B cell (primary cell): Measurements from ENCODE around the gene RAB17. TPM values are rescaled to one million over a fixed set of nuclear protein-coding genes. Genes with fewer than 3 reads are reported as not detected.

Experiments
- ATAC-seq: fragments of 200-7000 bp; cut with Tn5 transposase; one replicate; pipeline ENCODE4 v1.10.0; 2021; ENCODE audit warnings: low read depth, mild to moderate bottlenecking, moderate number of reproducible peaks, moderate library complexity
- CTCF ChIA-PET: fragments of 350-600 bp; sonication (Branson Sonifier 250); formaldehyde crosslinking; loops from one replicate; lab custom pipeline; 2021; ENCODE audit warnings: antibody characterized with exemption, inconsistent platforms; lab: Charles Lee
- POLR2A ChIA-PET: fragments of 350-600 bp; sonication (Branson Sonifier 250); formaldehyde crosslinking; loops from one replicate; lab custom pipeline; 2021; ENCODE audit warnings: antibody characterized with exemption; lab: Charles Lee
- DNase-seq: peaks from one replicate; pipeline ENCODE4 v3.0.0; 2013
- H2AFZ ChIP-seq: 2 replicates; pipeline ENCODE4 v1.6.1; 2012; ENCODE audit warnings: mild to moderate bottlenecking, low read depth, low read length; ENCODE audit not compliant: insufficient read depth, poor library complexity, severe bottlenecking
- H3K27ac ChIP-seq, 2 donors: 1 replicate in 1 of 2; 2 replicates in 1 of 2; pipeline ENCODE4 v1.5.1; 2012 to 2013; ENCODE audit warnings: low read length in 2 of 2, mild to moderate bottlenecking in 2 of 2, moderate library complexity in 1 of 2
- H3K27me3 ChIP-seq, 4 experiments: fragments of 200-600 bp in 1 of 4; sonication (generic) in 1 of 4; replicated peaks in 1 of 4; 1 replicate in 2 of 4; 2 replicates in 2 of 4; pipeline versions ENCODE4 v1.6.1 to v1.7.0; 2013 to 2016; ENCODE audit warnings: low read length in 3 of 4, mild to moderate bottlenecking in 2 of 4, mixed read lengths in 1 of 4, moderate library complexity in 1 of 4; ENCODE audit not compliant: insufficient read depth in 4 of 4, control insufficient read depth in 3 of 4; ENCODE audit errors: control extremely low read depth in 1 of 4
- H3K36me3 ChIP-seq, 2 experiments: replicated peaks in 1 of 2; 1 replicate in 1 of 2; 2 replicates in 1 of 2; pipeline versions ENCODE4 v1.6.1 to v1.7.1; 2013; ENCODE audit warnings: low read length in 1 of 2; ENCODE audit not compliant: insufficient read depth in 2 of 2, control insufficient read depth in 1 of 2; ENCODE audit errors: control extremely low read depth in 1 of 2, extremely low read depth in 1 of 2
- H3K4me1 ChIP-seq, 2 donors: fragments of 200-600 bp in 1 of 2; sonication (generic) in 1 of 2; 1 replicate in 1 of 2; 2 replicates in 1 of 2; pipeline versions ENCODE4 v1.5.1 to v1.6.1; 2013 to 2017; ENCODE audit warnings: low read length in 2 of 2; ENCODE audit not compliant: control insufficient read depth in 2 of 2, insufficient read depth in 2 of 2
- H3K4me2 ChIP-seq: replicated peaks from 2 replicates; pipeline ENCODE3; 2012; ENCODE audit warnings: mild to moderate bottlenecking, low read depth, low read length; ENCODE audit not compliant: poor library complexity, severe bottlenecking
- H3K4me3 ChIP-seq, 5 experiments: fragments of 200-600 bp in 1 of 5; sonication (generic) in 1 of 5; 1 replicate in 3 of 5; 2 replicates in 2 of 5; pipeline versions ENCODE4 v1.5.1 to v1.7.0; 2011 to 2016; ENCODE audit warnings: low read length in 4 of 5, mild to moderate bottlenecking in 4 of 5, low read depth in 2 of 5, control low read depth in 1 of 5, moderate library complexity in 1 of 5; ENCODE audit not compliant: insufficient read depth in 1 of 5; ENCODE audit errors: control extremely low read depth in 1 of 5, extremely low read depth in 1 of 5
- H3K79me2 ChIP-seq: fragments of 200-600 bp; sonication (generic); one replicate; pipeline ENCODE4 v1.6.0; 2016; ENCODE audit warnings: low read length; ENCODE audit not compliant: control insufficient read depth, insufficient read depth
- H3K9ac ChIP-seq: fragments of 200-600 bp; sonication (generic); 2 replicates; pipeline ENCODE4 v1.6.1; 2017; ENCODE audit warnings: mild to moderate bottlenecking, low read length, moderate library complexity
- H3K9me3 ChIP-seq, 3 donors: one replicate each; pipeline versions ENCODE4 v1.6.1 to v1.7.1; 2013; ENCODE audit warnings: low read length in 2 of 3; ENCODE audit not compliant: control insufficient read depth in 2 of 3, insufficient read depth in 1 of 3; ENCODE audit errors: control extremely low read depth in 1 of 3
- H4K20me1 ChIP-seq: 2 replicates; pipeline ENCODE4 v1.6.0; 2012; ENCODE audit warnings: mild to moderate bottlenecking, low read length; ENCODE audit not compliant: insufficient read depth, control insufficient read depth, poor library complexity, severe bottlenecking
- H3K27ac Mint-ChIP-seq: one replicate; pipeline ENCODE4 v1.8.0; 2021; ENCODE audit warnings: mixed read lengths
- H3K27me3 Mint-ChIP-seq: one replicate; pipeline ENCODE4 v1.8.0; 2021; ENCODE audit warnings: mixed read lengths
- H3K4me1 Mint-ChIP-seq: one replicate; pipeline ENCODE4 v1.8.0; 2021; ENCODE audit warnings: mixed read lengths
- H3K4me3 Mint-ChIP-seq: one replicate; pipeline ENCODE4 v1.8.0; 2021; ENCODE audit warnings: mixed read lengths
- H3K9me3 Mint-ChIP-seq: one replicate; pipeline ENCODE4 v1.8.0; 2022; ENCODE audit warnings: mixed read lengths; ENCODE audit not compliant: insufficient read depth
- EZH2 ChIP-seq: IDR thresholded peaks from 2 replicates; pipeline ENCODE4 v1.6.1; 2012; ENCODE audit warnings: borderline replicate concordance, low read depth, mild to moderate bottlenecking, moderate library complexity, low read length; ENCODE audit not compliant: insufficient read depth, poor library complexity, severe bottlenecking
- WGBS: methylation state at CpG from one replicate; pipeline ENCODE4 v1.1.5; 2013; ENCODE audit warnings: missing lambda C conversion rate; ENCODE audit not compliant: insufficient coverage; 5-methylcytosine and 5-hydroxymethylcytosine counted together
- intact Hi-C: fragments of 100-400 bp; cut with micrococcal nuclease; formaldehyde crosslinking; loops from one replicate; pipeline ENCODE4 v1.10.0; 2022
- polyA plus RNA-seq: library from polyadenylated mRNA; depleted of rRNA; stranded (reverse); fragments of >200 nt; gene quantifications from 2 replicates; pipeline ENCODE4 v1.2.3, GENCODE V29; 2012
- total RNA-seq, 2 donors: library from RNA; stranded (reverse); fragments of 120-200 nt in 1 of 2; gene quantifications; 1 replicate in 1 of 2; 2 replicates in 1 of 2; pipeline versions ENCODE4 v1.2.3 to v1.2.4, GENCODE V29; 2013 to 2022
- TF ChIP-seq, protein P1 (sequence below): fragments of 200-600 bp; IDR thresholded peaks from one replicate; pipeline ENCODE4 v1.8.0; 2022; ENCODE audit warnings: antibody characterized with exemption, mild to moderate bottlenecking

The RAB17 gene
- total and polyA plus RNA-seq, 2 donors (not counting 1 experiment from before 2014, with no cell fraction given) = not detected

DNA sequence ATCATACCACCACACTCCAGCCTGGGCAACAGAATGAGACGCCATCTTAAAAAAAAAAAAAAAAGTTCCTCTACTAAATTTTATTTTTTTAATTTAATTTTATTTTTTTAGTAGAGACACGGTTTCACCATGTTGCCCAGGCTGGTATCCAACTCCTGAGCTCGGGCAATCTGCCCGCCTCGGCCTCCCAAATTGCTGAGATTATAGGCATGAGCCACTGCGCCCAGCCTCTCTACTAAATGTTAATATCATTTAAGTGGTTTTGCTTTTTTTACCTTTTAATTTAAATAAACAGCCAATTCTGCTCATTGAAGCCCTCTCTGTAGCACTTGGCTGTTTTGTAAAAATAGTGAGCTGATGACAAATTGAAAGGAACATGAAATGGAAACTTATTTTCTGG, 9.2 kb downstream of the RAB17 start:
- intact Hi-C loops = loop anchor here (5.0 kb wide), 1 partner anchor 91 kb away; no protein-coding TSS in a partner anchor
- Histone ChIP-seq H3K27ac (no peak overlapping the region), H3K36me3 (no peaks in the 10 kb centered on the region), H3K79me2 (no peaks in the 10 kb centered on the region), H3K9ac (no peak overlapping the region), H3K4me1 (peaks cover 0 to 4% of the 10 kb centered on the region in 2 donors), H3K27me3 (peaks cover 0 to 7% (median 0%) of the 10 kb centered on the region in 4 experiments), H3K4me3 (no peak overlapping the region), H2AFZ (peak overlapping the region; percentile 19), H3K9me3 (no peaks in the 10 kb centered on the region), H4K20me1 (no peaks in the 10 kb centered on the region), H3K4me2 (no peak overlapping the region)
- DNase-seq (no peak), ATAC-seq (no peak)
- TF ChIP-seq, protein P1, sequence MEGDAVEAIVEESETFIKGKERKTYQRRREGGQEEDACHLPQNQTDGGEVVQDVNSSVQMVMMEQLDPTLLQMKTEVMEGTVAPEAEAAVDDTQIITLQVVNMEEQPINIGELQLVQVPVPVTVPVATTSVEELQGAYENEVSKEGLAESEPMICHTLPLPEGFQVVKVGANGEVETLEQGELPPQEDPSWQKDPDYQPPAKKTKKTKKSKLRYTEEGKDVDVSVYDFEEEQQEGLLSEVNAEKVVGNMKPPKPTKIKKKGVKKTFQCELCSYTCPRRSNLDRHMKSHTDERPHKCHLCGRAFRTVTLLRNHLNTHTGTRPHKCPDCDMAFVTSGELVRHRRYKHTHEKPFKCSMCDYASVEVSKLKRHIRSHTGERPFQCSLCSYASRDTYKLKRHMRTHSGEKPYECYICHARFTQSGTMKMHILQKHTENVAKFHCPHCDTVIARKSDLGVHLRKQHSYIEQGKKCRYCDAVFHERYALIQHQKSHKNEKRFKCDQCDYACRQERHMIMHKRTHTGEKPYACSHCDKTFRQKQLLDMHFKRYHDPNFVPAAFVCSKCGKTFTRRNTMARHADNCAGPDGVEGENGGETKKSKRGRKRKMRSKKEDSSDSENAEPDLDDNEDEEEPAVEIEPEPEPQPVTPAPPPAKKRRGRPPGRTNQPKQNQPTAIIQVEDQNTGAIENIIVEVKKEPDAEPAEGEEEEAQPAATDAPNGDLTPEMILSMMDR = no peak
- Mint-ChIP-seq H3K27me3 (peaks cover 9% of the 10 kb centered on the region), H3K9me3 (no peaks in the 10 kb centered on the region), H3K4me1 (peaks cover 2% of the 10 kb centered on the region), H3K4me3 (no peak overlapping the region), H3K27ac (no peak overlapping the region)
- POLR2A ChIA-PET = interaction anchor here (0.7 to 0.8 kb wide), 2 partner anchors 68 to 192 kb away, joined by 3 to 5 read pairs; no protein-coding TSS in a partner anchor
- no CpG with 5 or more reads among the region's 6 CpGs for WGBS
- CTCF ChIA-PET = interaction anchor here (0.6 to 5.7 kb wide), 19 partner anchors 9 to 682 kb away, joined by 3 to 88 read pairs (median 3); no protein-coding TSS in a partner anchor

- Histone ChIP-seq H2AFZ (no peak overlapping the region), H3K79me2 (no peaks in the 10 kb centered on the region), H3K9me3 (no peaks in the 10 kb centered on the region), H3K4me3 (no peak overlapping the region), H3K27me3 (peaks cover 0 to 7% (median 0%) of the 10 kb centered on the region in 4 experiments), H3K9ac (no peak overlapping the region), H3K27ac (no peak overlapping the region), H3K4me2 (no peak overlapping the region), H3K36me3 (no peaks in the 10 kb centered on the region), H3K4me1 (peaks cover 0 to 4% of the 10 kb centered on the region in 2 donors), H4K20me1 (no peaks in the 10 kb centered on the region)
- ChIA-PET CTCF (interaction anchor here (0.9 kb wide), 1 partner anchor 167 kb away, joined by 3 read pairs; no protein-coding TSS in a partner anchor), POLR2A (no interaction called here)
- 90% methylated on average over 20 of the region's 26 CpGs for WGBS
- peaks cover 2% of the 10 kb centered on the region for H3K4me1 Mint-ChIP-seq
- DNase-seq (no peak), ATAC-seq (no peak)
- intact Hi-C loops = no loop called here
- peaks cover 21% of the 10 kb centered on the region for H3K27me3 Mint-ChIP-seq
- H3K9me3 Mint-ChIP-seq = no peaks in the 10 kb centered on the region
- no peak for TF ChIP-seq EZH2
- TF ChIP-seq, protein P1 = no peak
- no peak overlapping the region for H3K4me3 Mint-ChIP-seq
- H3K27ac Mint-ChIP-seq = no peak overlapping the region
Observed at GRCh38 chr2:237577956-237578870, 12.3 kb downstream of the RAB17 start.
